ENCODE results near the gene EFNA1. TPM values are rescaled to one million over a fixed set of nuclear protein-coding genes. Genes with fewer than 3 reads are reported as not detected.
A peak's percentile ranks its signal among the peaks of the same experiment; 100 is the strongest.

The EFNA1 gene
- 3.1 TPM for total RNA-seq (ENCODE audit: insufficient read depth, low replicate concordance)

- DNase-seq (ENCODE audit: low spot score): peak; percentile 62
Observed at GRCh38 chr1:155127105-155127966, at the start of gene EFNA1. TSS of gene EFNA1 (plus strand) at chr1:155127876. CDS start at chr1:155127978, 102 bp downstream.

GRCh38 chr1:155078469-155079209, 49.0 kb upstream of the EFNA1 start, which contains the start of gene EFNA3:
TSS of gene EFNA3 (plus strand) at chr1:155078837. CDS start at chr1:155078942, 105 bp downstream.
- DNase-seq (ENCODE audit: low spot score): peak; percentile 60

GRCh38 chr1:155079210-155079486, 48.5 kb upstream of the EFNA1 start:
- DNase-seq (ENCODE audit: low spot score): no peak

- no peak for DNase-seq (ENCODE audit: low spot score)
Observed at GRCh38 chr1:155079487-155080311, 48.0 kb upstream of the EFNA1 start.

- no peak for DNase-seq (ENCODE audit: low spot score)
Observed at GRCh38 chr1:155080312-155081228, 47.1 kb upstream of the EFNA1 start.

- DNase-seq (ENCODE audit: low spot score): no peak
Observed at GRCh38 chr1:155081472-155082300, 46.0 kb upstream of the EFNA1 start.

GRCh38 chr1:155082301-155083051, 45.2 kb upstream of the EFNA1 start:
- DNase-seq (ENCODE audit: low spot score): no peak

- DNase-seq (ENCODE audit: low spot score): no peak
Observed at GRCh38 chr1:155083052-155083541, 44.6 kb upstream of the EFNA1 start.

GRCh38 chr1:155083865-155084721, 43.6 kb upstream of the EFNA1 start:
- DNase-seq (ENCODE audit: low spot score): no peak

- peak; percentile 99 for DNase-seq (ENCODE audit: low spot score)
Observed at GRCh38 chr1:155084722-155085503, 42.8 kb upstream of the EFNA1 start.

GRCh38 chr1:155085504-155086127, 42.1 kb upstream of the EFNA1 start:
- DNase-seq (ENCODE audit: low spot score): peak; percentile 71

- peak; percentile 60 for DNase-seq (ENCODE audit: low spot score)
Observed at GRCh38 chr1:155086128-155086741, 41.4 kb upstream of the EFNA1 start.

GRCh38 chr1:155086856-155087535, 40.7 kb upstream of the EFNA1 start:
- no peak for DNase-seq (ENCODE audit: low spot score)

GRCh38 chr1:155091071-155092051, 36.3 kb upstream of the EFNA1 start:
- DNase-seq (ENCODE audit: low spot score): peak; percentile 72

Data from umbilical cord (tissue), 2 donors.